GOT3 (cell line): ENCODE data around the gene MYCN.

ENCODE experiments used
- DNase-seq: peaks from one replicate; lab custom pipeline; 2025; ENCODE audit warnings: mixed read lengths; lab: John Stamatoyannopoulos, UW

MYCN gene

DNA sequence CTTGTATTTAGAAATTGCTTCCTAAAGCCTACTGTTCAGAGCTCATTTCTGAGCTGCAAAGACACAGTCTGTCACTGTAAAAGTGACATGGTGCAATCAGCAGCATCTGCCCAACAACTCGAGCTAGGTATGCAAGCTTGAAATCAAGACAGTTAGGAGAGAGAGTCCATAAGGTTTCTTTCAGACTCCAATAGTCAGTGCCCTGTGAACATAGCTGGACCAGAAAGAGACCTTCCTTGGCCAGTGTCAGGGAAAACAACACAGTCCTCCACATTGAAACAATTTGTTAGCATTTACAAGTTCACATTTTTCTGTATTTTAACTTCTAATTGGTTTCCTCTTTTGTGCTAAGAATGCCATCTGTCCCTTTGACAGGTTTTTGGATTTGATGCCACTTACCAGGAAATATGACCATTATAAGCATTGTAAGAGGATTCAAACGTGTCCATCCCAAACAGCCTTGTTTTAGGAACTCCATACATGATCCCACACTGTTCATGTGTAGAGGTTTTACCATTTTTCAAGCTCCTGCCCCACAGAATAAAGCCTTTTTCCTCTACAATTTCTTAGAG, 8.9 kb upstream of the MYCN start:
- no peak for DNase-seq

DNA sequence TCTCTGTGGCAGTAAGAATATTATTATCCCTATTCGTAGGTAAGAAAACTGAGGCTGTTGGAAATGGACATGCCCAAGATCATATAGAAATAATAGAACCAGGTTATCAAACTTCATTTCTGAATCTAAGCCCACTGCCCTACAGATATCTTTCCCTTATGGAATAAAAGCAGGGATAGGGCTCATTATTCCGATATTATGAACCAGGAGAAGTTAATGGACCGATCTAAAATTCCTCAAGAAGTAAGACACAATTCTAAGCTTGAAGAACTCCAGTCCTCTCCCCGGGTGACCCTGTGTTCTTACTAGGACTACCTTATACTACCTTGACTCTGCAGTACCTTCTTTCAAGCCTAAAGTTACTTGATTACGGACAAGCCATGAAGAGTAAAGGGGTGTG, 8.4 kb upstream of the MYCN start:
- no peak for DNase-seq

DNA sequence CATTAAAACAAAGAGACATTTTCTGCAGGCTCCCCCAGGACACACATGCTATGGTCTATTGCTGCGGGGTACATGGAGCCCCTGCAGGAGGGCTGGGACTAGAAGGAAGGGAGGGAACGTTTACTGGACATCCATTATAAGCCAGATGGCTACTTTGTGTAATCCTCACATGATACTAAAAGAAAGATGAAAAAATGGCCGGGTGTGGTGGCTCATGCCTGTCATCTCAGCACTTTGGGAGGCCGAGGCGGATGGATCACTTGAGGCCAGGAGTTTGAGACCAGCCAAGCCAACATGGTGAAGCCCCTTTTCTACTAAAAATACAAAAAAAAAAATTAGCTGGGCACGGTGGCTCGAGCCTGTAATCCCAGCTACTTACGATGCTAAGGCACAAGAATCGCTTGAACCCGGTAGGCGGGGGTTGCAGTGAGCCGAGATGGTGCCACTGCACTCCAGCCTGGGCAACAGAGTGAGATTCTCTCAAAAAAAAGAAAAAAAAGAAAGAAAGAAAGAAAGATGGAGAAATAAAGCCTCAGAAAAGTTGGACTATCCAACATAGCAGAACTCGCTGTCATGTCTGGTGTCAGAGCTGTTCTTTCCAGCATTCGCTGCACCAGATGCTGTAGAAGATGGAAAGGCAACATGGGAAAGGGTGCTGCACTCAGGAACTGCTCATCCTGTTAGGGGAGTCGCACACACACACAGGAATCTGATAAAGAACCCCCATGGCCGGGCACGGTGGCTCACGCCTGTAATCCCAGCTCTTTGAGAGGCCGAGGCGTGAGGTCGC, 7.8 kb upstream of the MYCN start:
- DNase-seq, result no peak

DNA sequence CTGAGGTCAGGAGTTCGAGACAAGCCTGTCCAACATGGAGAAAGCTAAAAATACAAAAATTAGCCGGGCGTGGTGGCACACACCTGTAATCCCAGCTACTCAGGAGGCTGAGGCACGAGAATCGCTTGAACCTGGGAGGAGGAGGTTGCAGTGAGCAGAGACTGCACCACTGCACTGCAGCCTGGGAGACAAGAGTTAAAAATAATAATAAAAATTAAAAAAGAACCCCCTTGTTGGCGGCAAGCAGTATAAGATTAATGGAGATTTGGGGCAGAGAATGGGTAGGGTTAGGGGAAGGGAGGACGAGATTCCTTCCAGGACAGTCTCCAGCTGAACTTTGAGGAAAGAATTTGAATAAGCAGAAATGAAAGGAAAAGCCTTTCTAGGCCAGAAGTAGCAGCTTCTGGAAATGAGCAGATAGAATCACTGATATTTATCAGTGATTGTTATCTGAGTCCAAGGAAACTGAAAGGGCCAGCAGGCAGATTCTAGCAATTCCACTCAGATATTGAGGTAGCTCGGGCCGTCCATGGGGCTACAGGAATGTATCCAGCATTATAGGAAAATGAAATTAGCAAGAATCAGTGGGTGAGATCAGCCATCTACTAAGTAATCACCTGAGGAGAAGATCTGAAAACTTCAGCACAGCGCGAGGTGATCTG, 7.0 kb upstream of the MYCN start:
- no peak for DNase-seq

DNA sequence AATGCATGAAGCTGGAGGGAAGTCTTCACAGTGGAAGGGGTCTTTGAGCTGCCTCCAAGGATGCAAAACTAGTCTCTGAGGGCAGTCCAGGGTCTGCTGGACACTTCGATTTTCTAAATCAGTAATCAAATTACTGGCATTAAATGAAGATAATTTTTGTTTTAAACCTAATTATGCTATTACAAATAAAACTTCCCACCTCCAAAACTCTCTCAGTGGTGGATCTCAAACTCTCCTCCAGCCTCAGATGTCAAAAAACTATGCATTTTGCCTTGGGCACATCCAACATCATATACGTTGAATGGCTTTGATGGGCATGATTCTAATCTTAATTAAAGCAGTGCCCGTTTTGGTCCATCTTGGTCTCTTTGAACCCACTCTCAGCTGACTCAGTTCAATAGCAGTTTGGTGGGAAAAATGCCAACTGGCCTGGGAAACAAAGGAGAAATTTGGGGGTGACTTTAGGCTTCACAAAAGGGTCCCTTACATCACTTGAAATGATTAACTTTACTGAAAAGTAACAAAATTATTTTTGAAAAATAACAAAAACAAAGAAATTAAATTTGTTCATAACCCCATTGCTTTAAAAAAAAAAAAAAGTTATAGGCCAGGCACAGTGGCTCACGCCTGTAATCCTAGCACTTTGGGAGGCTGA, 5.9 kb upstream of the MYCN start:
- no peak for DNase-seq

DNA sequence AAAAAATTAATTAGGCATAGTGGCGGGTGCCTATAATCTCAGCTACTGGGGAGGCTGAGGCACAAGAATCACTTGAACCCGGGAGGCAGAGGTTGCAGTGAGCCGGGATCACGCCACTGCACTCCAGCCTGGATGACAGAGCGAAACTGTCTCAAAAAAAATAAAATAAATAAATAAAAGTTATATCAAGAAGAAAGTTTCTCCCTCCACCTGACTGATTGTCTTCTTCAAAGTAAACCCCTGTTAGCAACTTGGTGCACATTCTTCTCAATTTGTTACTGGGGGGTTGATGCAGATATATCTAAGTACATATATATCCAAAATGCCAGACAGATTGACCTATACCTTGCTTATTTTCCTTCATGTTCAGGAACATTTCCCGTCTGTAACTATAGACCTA, 5.2 kb upstream of the MYCN start:
- no peak for DNase-seq

DNA sequence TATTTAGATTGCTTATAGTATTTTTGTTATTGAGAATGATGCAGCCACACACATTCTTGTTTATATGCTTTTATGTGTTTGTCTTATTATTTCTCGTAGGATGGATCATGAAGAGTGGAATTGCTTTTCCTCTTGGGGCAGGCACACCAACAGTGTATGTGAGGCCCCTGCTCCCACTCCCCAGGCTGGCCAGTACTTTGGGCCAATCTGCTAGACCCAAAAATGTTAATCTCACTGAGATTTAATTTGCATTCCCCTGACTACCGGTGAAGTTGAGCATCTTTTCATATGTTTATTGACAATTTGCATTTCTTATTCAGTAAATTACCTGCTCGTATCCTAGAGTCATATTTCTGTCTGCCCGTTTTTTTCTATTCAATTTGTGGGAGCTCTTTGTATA, 4.7 kb upstream of the MYCN start:
- no peak for DNase-seq

DNA sequence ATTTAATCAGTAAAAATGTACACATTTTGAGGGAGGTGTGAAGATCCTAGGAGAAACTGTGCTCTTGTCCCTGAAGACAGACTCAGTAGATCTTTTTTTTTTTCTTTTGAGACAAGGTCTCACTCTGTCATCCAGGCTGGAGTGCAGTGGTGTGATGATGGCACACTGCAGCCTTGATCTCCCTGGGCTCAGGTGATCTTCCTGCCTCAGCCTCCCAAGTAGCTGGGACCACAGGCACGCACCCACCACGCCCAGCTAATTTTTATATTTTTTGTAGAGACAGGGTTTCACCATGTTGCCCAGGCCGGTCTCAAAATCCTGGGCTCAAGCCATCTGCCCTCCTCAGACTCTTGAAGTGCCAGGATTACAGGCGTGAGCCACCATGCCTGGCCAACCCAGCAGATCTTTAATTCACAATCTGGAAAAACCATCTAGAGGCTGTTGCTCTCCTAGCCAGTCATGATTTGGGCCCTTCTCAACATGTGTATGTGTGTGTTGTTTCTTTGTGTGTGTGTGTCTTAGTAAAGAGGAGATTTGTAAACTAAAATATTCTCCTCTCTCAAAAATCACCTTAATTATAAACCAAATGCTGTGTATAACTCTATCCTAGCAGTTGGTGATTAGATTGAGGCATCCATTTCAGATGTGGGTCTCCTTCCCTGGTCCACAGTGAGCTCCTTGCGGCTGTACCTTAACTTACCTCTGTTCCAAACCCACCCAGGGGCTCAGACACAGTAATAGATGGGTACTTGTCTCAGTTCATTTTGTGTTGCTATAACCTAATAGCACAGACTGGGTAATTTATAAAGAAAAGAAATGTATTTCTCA, 3.9 kb upstream of the MYCN start:
- DNase-seq, result no peak

DNA sequence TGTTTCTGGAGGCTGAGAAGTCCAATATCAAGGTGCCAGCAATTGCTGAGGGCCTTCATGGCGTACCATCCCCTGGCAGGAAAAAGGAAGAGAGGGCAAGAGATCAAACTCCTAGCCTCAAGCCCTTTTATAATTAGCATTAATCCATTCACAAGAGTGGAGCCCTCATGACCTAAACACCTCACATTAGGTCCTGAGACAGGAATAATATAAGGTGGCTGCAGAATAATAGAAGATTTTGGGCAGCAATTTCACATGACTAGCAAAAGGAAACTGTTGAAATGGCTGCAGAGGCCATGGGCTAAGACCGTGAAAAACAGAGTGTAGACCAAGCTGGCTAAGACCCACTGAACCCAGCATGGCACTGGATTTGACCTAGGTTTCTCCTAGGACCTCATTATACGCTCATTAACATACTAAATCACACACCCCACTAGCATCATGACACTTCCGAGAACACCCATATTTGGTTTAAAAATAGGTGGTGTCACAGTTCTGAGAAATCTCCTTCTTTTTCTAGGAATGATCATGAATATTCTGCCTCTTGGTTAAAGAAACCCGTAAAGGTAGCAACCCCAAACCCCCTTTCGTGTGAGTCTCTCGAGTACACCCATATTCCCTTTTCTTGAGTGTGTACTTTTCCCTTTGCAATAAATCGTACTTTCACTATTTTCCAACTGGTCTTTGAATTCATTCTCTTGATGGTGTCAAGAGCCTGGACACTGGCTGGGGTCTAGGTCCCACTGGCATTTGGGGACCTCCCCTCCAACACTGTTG, 3.1 kb upstream of the MYCN start:
- DNase-seq, result no peak

DNA sequence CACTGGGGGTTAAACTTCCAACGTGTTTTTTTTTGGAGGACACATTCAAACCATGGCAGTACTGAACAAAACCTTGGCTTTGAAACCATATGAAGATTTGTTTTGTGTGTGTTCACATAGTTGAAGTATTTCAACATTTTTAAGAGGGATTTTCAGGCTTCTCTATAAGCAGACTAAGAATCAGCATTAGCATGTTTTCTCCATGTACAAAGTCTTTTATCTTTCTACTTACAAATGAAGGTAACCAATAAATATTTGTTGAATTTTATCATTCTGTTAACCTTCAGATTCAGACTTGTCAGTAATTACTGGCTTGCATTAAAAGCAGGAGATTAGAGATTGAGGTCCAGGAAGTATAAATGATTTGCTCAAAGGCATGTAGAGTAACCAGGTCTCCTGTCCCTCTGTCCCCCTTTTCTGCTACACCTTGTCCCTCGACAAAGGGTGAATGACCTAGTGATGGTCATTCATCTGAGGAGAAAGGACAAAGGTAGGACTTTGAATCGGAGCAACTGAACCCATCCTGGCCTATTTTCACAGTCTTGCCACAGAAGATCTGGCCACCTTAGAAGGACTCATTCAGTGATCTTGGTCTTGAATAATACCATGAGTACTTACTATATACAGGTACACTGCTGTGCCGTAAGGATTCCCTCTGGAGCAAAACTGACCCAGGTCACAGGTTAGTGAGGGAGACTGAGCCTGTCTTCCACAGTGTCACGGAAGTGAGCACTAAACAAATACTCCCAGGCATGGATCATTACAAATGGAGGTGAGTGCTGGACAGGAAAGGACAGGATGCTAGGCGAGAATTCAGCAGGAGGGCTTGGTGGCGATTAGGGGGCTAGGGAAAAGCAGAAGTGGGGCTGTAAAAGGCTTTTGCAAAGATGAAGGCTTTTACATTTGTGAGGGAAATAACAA, 2.2 kb upstream of the MYCN start:
- no peak for DNase-seq

DNA sequence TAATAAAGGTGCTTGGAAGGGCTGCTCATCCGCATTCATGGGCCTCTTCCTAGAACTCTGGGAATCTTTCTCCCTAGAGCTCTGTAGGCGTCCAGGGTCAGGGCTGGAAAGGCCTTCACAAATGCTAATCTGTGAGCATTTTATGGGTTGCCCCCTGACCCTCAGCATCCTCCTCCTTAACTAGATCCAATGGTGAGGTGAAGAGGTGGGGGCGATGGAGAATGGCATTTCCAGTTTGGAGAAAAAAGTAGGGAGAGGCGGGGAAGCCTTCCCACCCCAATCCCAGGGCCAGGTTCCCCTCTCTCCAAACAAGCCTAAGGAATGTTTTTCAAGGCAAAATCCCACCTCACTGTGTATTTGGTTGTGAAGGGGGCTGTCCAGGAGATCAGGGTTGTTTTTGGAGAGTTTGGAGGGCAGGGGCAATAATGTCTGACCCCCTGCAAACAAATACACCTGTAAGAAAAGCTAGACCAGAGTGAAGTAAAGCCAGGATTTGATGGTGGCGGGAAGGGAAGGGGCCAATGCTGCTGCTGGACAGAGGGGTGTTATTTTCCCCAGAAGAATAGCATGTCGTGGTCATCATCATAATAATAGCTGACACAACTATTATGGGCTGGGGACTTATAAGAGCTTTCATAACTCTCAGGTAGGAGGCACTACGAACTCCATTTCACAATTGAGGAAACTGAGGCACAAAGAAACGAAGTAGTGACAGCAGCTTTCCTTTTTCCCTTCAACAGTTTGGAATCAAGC, 1.4 kb upstream of the MYCN start:
- DNase-seq, result no peak

DNA sequence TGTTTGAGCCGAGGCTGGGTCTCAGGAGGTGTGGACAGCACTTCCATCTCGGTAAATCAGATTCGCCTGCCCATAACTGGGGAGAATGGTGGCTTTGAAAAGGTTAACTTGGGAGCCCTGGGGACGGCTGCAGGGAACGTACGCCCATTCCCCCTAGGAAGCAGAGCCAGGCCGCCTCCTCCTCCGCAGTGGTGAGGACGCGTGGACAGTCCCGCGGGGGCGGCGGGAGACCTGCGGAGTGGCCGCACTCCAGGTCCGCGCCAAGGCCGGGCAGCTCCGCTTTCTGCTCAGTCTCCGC, 845 bp upstream of the MYCN start:
- DNase-seq, result no peak

DNA sequence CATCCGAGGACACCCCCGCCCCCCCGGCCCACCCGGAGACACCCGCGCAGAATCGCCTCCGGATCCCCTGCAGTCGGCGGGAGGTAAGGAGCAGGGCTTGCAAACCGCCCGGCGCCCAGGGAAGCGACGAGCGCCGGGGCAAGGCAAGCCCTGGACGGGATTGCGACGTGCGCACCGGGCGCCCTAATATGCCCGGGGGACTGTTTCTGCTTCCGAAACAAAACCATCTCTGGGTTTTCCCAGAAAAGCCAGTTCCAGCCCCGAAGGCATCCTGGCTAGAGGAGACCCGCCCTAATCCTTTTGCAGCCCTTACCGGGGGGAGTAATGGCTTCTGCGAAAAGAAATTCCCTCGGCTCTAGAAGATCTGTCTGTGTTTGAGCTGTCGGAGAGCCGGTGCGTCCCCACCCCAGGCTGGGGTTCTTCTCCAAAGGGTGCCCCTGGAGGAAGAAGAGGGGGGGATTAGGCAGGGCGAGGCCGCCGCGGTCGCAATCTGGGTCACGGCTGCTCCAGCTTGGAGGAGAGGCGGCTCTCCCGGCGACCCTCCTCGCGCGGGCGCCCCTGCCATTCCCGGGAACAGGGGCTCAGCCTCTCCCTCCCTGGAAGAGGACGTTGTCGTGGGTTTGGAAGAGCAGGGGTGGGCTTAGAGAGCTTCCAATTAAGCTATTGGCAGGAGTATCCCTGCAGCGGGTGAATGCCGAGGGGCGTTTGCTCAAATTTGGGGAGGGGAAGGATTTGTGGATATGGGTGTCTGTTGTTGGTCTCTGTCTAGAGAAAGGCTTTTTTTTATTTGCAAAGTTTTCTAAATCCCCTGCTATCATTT, 521 bp downstream of the MYCN start:
- no peak for DNase-seq

DNA sequence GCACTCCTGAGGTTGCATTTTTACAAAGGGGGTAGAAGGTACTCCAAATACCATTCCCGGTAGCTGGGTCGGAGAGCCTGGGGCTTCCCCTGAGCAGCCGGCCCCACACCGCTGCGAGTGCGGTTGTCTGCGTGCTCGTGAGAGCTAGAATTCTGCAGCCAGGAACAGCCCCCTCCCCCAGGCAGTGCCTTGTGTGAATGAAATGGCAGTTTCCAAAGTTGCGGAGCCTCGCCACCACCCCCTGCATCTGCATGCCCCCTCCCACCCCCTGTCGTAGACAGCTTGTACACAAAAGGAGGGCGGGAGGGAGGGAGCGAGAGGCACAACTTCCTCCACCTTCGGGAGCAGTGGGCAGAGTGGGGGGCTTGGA, 1.1 kb downstream of the MYCN start:
- no peak for DNase-seq

DNA sequence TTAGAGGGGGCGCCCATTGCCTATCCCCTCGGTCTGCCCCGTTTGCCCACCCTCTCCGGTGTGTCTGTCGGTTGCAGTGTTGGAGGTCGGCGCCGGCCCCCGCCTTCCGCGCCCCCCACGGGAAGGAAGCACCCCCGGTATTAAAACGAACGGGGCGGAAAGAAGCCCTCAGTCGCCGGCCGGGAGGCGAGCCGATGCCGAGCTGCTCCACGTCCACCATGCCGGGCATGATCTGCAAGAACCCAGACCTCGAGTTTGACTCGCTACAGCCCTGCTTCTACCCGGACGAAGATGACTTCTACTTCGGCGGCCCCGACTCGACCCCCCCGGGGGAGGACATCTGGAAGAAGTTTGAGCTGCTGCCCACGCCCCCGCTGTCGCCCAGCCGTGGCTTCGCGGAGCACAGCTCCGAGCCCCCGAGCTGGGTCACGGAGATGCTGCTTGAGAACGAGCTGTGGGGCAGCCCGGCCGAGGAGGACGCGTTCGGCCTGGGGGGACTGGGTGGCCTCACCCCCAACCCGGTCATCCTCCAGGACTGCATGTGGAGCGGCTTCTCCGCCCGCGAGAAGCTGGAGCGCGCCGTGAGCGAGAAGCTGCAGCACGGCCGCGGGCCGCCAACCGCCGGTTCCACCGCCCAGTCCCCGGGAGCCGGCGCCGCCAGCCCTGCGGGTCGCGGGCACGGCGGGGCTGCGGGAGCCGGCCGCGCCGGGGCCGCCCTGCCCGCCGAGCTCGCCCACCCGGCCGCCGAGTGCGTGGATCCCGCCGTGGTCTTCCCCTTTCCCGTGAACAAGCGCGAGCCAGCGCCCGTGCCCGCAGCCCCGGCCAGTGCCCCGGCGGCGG, 1.7 kb downstream of the MYCN start:
- DNase-seq, result no peak

DNA sequence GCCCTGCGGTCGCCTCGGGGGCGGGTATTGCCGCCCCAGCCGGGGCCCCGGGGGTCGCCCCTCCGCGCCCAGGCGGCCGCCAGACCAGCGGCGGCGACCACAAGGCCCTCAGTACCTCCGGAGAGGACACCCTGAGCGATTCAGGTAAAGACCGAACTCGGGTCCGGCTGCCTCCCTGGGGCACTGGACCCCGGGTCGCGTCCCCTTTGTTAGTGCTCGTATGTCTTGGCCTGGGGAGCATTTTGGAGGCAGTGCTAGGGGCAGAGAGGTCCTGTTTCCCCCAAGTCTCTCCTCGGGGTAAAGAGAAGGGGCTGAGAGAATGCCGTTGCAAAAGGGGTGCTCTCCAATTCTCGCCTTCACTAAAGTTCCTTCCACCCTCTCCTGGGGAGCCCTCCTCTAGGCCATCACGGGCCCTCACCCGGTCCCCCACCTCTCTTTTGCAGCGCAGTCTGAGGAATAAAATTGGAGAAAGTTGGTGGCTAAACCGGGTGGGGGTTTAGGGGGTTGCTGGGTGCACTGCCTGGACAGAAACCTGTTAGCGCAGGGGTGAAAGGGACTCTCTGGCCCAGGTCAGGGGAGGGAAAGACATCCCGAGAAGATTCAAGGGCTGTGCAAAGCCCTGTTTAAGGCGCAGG, 2.5 kb downstream of the MYCN start:
- DNase-seq, result no peak
